Activated CD8-positive, alpha-beta memory T cell treated with anti-CD3 and anti-CD28 coated beads, Interleukin-2, amount 50 U/mL, for 48 hours (primary cell): ENCODE data around the gene IL15.
"Not testable (repeated sequence)": the region's sequence is repeated elsewhere in the genome, so short reads cannot be mapped to it uniquely, and the experiment has no call there.

ENCODE experiments used
- DNase-seq: peaks from one replicate; pipeline ENCODE4 v3.0.0-alpha.2; 2020

IL15 gene

GRCh38 chr4:141647966-141648365, 11.6 kb downstream of the IL15 start:
- DNase-seq = no peak

DNA sequence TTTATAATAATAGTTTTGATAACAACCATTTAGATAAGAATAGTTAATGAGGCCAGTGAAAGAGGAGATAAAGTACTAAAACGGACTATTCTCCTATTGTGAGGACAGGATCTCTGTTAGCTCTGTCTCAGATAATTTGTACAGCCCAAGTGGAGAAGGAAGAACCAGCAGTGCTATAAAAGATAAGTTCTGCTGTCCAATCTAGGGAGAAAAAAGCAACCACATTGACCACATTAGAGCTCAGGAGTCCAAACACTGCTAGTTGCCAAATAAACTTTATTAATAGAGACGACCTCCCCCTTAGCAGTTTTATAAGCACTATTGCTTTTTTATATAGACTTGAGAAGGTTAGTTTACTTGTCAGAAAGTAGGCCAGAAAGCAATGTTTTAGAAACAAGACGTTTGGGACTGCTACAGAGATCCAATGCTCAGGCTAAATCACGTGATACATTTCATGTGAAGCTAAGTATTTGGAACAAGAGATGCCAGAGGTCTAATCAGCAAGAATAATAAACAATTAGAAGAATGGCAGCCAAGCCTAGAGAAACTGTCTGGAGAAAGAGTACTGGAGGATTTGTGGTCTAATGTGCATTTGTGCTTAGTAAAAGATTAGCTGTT, 15.9 kb downstream of the IL15 start:
- no peak for DNase-seq

GRCh38 chr4:141654098-141654497, 17.7 kb downstream of the IL15 start:
- no peak for DNase-seq

GRCh38 chr4:141656031-141656430, 19.6 kb downstream of the IL15 start:
- no peak for DNase-seq

DNA sequence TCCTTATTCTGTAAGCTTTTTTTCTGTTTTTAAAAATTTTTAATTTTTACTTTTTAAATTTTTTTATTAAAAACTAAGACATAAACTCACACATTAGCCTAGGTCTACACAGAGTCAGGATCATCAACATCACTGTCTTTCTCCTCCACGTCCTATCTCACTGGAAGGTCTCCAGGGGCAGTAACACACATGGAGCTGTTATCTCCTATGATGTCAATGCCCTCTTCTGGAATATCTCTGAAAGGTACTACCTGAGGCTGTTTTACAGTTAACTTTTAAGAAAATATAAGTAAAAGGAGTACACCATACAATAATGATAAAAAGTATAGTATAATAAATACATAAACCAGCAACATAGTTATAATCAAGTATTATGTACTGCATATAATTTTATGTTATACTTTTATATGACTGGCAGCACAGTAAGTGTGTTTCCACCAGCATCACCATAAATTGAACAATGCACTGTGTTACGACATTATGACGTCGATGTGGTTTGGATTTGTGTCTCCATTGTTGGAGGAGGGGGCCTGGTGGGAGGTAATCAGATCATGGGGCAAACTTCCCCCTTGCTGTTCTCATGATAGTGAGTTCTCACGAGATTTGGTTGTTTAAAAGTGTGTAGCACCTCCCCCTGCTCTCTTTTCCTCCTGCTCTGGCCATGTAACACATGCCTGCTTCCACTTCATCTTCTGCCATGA, 21.3 kb downstream of the IL15 start:
- no peak for DNase-seq

DNA sequence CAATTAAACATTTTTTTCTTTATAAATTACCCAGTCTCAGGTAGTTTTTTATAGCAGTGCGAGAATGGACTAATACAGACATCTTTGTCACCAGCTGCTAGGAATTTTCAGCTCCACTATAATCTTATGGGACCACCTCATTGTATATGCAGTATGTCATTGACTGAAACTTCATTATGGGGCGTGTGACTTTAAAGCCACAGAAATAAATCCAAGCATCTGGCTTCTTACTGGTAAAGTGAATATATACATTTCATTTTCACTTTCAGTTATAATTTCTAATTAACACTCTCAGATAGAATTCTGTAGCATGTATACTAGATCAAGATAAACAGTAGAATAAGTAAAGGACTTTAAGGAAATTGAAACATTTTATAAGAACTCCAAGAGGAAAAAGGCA, 21.9 kb downstream of the IL15 start:
- DNase-seq = no peak

DNA sequence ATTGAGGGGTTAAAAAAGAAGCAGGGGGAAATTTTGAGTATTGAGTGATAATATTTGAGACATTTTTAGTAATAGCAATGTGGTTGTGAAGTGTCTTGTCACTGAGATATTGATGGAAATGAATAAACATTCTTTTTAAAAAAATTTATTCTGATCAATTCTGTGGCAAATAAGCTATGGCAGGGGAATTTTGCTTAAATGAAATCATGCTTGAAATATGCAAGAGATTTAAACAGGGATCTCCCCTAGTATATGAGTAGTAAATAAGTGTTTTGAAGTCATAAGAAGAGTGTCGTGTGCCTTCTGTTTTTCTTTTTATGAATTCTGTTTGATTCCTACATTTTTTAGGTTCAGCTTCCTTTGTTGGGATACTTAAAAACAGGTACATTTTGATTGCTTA, 23.2 kb downstream of the IL15 start:
- DNase-seq = no peak

DNA sequence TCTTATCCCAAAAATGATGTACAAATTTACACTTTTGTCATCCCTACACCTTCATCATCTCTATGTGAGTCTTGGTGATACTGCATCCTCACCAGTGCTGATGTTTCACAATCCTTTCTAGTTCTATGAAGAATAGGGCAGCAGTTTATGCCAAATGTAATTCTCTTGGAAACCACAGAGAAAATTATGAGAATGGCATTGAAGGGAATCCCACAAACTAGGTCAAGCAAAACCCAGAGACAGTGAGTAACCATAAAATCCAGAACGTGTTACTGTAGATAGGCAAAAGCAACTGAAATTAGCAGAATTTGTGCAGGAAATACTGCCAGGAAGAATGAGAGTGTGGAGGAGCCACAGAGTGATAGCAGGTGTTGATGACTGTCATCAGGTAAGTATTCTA, 24.5 kb downstream of the IL15 start:
- DNase-seq = no peak

- DNase-seq = no peak
Observed at GRCh38 chr4:141668200-141668910, 32.0 kb downstream of the IL15 start.

DNA sequence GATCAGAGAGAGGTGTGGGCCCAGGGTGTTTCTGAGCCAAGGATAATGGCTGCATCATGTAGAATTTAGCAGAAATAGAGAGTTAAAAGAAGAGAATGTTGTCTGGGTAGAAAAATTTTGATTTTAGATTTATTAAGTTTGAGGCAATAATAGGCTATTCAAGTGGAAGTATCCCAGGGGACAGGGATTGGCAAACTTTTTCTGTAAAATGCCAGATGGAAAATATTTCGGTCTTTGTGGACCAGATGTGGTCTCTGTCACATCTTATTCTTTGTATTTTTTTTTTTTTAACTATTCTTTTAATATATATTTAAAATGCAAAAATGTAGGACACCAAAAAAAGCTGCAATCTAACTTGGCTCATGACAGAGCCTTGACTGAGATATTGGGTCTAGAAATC, 33.1 kb downstream of the IL15 start:
- no peak for DNase-seq

DNA sequence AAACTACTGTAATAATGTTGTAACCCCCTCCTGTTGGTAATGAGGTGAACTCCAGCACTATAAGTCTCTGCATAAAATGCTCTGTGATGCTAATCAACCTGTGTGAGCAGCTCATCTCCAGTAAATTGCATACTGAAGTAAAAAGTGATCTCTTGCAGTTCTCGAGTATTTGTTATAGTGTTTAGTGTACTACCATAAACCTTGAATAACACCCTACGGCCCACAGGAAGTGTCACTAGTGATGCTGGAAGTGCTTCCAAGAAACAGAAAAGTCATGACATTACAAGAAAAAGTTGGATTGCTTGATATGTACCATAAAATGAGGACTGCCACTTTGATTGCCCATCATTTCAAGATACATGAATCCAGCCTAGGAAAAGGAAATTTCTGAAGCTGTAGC, 39.0 kb downstream of the IL15 start:
- no peak for DNase-seq

- DNase-seq = no peak
Observed at GRCh38 chr4:141676087-141676670, 39.8 kb downstream of the IL15 start.

DNA sequence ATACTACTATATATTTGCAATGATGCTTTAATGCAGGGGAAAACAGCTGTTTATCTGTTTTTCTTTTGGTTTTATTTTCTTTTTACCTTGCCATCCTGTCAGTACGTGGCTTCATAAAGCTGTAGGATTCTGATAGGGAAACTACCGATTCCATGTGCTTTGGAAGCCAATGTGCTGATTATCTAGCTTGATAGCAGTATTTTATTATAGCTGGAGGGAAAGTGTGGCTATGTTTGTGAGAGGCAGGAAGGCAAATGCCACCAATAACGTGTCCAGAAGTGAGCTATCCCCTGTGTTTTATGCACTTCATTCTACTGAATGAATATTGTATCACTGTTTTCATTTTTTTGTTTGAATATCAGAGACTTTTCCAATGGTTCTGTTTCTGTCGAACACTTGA, 43.7 kb downstream of the IL15 start:
- DNase-seq = no peak

DNA sequence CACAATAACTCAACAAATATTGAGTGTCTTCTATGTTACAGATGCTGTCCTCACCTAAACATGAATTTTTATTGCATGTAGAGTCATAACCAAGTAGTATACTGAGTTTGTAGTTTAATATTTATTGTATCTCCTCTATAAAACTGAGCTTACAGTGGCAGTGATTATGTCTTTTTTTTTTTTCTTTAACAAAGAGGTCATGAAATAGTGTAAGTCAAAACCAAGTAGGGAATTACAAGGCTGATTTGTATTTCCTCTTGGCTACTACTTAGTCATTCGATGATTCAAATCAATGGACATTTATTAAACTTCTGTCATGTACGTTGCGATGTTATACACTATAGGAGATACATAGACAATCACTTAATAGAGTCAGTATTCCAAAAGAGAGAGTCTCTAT, 48.4 kb downstream of the IL15 start:
- no peak for DNase-seq

DNA sequence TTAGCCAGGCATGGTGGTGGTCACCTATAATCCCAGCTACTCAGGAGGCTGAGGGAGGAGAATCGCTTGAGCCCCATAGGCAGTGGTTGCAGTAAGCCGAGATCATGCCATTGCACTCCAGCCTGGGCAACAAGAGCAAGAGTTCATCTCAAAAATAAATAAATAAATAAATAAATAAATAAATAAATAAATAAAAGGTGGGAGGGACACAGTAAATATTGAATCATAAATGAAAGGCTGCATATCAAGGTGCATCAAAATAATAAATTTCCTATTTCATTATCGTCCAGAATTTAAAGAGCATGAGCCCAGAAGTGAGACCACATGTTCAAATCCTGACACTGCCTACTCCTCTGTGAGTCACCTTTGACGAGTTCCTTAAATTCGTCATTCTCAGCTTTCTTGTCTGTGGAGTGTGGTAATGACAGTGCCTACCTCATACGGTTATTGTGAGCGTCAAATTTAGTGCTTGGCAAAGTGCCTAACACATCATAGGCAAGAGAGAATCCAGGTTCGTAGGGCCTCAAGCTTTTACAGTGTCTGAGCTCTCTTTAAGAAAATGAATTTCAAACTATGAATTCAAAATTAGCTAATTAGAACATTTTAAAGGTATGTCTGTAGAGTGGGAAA, 49.9 kb downstream of the IL15 start:
- no peak for DNase-seq

DNA sequence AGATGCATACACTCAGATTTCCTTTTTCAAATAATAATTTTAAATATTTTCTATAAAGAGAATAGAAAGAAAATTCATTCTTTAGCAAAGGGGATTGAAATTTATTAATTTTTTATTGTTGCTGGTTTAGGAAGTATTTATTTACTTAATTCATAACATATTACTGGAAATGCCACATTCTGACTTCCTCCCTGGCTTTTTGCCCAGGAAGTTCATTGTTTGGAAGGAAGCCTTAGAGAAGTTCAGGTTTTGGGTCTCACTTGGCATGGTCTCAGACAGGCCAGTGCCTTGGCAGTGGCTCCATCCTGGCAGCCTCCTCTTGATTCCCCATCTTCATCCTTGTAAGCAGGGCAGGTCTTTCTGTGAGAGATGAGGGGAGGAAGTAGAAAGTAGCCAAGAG, 50.5 kb downstream of the IL15 start:
- no peak for DNase-seq

DNA sequence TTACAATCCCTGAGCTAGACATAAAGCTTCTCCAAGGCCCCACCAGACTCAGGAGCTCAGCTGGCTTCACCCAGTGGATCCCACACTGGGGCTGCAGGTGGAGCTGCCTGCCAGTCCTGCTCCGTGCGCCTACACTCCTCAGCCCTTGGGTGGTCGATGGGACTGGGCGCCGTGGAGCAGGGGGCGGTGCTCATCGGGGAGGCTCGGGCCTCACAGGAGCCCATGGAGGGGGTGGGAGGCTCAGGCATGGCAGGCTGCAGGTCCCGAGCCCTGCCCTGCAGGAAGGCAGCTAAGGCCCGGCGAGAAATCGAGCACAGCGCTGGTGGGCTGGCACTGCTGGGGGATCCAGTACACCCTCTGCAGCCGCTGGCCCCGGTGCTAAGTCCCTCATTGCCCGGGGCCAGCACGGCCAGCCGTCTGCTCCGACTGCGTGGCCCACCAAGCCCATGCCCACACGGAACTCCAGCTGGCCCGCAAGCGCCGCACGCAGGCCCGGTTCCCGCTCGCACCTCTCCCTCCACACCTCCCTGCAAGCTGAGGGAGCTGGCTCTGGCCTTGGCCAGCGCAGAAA, 53.4 kb downstream of the IL15 start:
- DNase-seq = not testable (repeated sequence)

DNA sequence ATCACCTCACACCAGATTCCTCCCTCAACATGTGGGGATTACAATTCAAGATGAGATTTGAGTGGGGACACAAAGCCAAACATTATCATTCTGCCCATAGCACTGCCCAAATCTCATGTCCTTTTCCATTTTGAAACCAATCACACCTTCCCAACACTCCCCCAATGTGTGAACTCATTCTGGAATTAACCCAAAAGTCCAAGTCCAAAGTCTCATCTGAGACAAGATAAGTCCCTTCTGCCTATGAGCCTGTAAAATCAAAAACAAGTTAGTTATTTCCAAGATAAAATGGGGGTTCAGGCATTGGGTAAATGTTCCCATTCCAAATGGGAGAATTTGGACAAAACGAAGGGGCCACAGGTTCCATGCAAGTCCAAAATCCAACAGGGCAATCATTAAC, 54.9 kb downstream of the IL15 start:
- not testable (repeated sequence) for DNase-seq

DNA sequence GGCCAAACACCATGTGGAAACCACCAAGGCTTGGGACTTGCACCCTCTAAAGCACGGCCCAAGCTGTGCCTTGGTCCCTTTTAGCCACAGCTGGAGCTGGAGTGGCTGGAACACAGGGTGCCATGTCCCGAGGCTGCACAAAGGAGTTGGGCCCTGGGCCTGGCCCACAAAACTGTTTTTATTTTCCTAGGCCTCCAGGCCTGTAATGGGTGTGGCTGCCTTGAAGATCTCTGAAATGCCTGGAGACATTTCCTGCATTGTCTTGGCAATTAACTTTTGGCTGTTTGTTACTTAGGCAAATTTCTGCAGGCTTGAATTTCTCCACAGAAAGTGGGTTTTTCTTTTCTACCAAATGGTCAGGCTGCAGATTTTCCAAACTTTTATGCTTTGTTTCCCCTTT, 55.7 kb downstream of the IL15 start:
- DNase-seq = no peak

GRCh38 chr4:141697116-141697515, 60.7 kb downstream of the IL15 start:
- no peak for DNase-seq

- no peak for DNase-seq
Observed at GRCh38 chr4:141702472-141703182, 66.2 kb downstream of the IL15 start.

DNA sequence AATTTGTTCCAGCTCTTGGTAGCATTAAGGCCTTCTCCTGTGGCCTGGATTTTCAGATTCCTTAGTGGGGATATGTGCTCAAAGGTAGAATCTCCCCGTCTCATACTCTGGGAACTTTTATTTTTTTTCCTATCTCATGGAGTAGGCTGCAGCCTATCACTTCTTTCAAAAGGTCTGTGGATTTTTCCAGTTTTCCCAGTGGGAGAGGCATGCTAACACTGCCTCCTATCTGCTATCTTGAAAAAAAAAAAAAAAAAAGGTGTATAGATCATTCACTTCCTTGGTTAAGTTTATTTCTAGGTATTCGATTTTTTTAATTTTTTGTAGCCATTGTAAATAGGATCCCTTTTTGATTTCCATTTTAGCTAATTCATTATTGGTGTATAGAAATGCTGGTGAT, 67.1 kb downstream of the IL15 start:
- no peak for DNase-seq
